ENCODE measurements around the gene THAP8.

THAP8 gene

DNA sequence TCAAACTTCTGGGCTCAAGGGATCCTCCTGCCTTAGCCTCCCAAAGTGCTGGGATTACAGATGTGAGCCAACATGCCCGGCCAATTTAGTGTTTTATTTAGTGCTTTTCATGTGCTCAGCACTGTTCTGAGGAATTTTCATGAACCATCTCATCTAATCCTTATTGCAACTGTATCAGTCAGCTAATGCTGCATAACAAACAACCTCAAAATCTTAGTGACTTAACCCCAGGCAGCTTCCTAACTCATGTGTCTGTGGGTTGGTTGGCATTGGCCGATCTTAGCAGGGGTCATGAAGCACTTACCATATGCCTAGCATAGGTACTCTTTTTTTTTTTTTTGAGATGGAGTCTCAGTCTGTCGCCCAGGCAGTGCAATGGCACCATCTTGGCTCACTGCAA is 65.3 kb downstream of the THAP8 start:
- H3K36me3 ChIP-seq (ENCODE audit: insufficient read depth, low read length): no peaks in the 10 kb centered on the region
- H3K4me3 ChIP-seq (ENCODE audit: low read length): no peak overlapping the region
- H3K9me3 ChIP-seq (replicated peaks; ENCODE audit: low read length): no peaks in the 10 kb centered on the region
- peaks cover 25% of the 10 kb centered on the region for H3K27me3 ChIP-seq (ENCODE audit: control insufficient read depth, insufficient read depth, low read length)
- H3K9ac ChIP-seq (ENCODE audit: low read depth, low read length): no peak overlapping the region
- H3K4me1 ChIP-seq (ENCODE audit: control insufficient read depth, insufficient read depth, low read length): no peaks in the 10 kb centered on the region
- H3K4me2 ChIP-seq (ENCODE audit: low read length): no peak overlapping the region

DNA sequence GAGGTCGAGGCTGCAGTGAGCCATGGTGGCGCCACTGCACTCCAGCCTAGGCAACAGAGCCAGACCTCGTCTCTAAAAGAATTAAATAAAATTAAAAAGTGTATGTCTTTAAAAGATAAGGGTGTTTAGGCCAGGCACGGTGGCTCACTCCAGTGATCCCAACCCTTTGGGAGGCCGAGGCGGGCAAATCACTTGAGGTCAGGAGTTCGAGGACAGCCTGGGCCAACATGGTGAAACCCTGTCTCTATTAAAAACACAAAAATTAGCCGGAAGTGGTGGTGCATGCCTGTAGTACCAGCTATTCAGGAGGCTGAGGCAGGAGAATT is 66.6 kb downstream of the THAP8 start:
- no peaks in the 10 kb centered on the region for H3K36me3 ChIP-seq (ENCODE audit: insufficient read depth, low read length)
- H3K4me3 ChIP-seq (ENCODE audit: low read length): no peak overlapping the region
- H3K9ac ChIP-seq (ENCODE audit: low read depth, low read length): no peak overlapping the region
- peaks cover 26% of the 10 kb centered on the region for H3K27me3 ChIP-seq (ENCODE audit: control insufficient read depth, insufficient read depth, low read length)
- H3K9me3 ChIP-seq (replicated peaks; ENCODE audit: low read length): no peaks in the 10 kb centered on the region
- no peaks in the 10 kb centered on the region for H3K4me1 ChIP-seq (ENCODE audit: control insufficient read depth, insufficient read depth, low read length)
- H3K4me2 ChIP-seq (ENCODE audit: low read length): no peak overlapping the region

DNA sequence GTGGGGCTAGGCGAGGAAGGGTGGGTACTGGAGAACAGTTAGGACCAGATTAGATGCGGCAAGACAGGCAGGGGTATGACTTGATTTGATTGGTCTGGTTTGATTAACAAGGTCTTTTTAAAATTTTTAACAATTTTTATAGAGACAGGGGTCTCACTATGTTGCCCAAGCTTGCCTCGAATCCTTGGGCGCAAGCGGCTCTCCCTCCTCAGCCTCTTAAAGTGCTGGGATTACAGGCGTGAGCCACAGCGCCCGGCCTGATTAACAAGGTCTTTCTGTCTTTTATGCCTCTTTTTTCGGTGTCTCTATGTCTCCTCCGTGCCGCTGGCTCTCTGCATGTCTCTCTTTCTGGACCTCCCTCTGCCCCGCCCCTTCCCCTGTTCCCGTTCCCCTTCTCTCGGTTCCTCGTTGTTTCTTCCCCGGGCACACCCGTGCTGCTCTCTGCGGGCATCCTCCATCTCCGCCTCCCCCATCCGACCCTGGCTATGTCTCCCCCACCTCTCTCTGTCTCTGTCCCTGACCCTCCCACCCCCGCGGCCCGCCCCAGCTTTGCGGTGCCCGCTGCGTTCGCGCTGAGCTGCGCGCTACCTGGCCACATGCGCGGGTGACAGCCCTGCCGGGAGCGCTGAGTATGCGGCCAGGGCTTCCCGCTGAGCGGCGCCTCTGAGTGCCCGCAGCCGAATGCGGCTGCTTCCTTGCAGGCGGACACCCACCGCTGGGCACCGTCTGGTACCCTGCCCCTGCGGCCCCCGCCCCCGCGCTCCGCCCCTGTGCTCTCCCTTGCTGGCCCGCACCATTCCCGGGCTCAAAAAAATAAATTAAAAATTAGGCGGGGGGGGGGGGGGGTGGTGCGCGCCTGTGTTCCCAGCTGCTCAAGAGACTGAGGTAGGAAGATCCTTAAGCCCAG is 67.2 kb downstream of the THAP8 start:
- peak overlapping the region; percentile 69 for H3K4me2 ChIP-seq (ENCODE audit: low read length)
- peaks cover 28% of the 10 kb centered on the region for H3K27me3 ChIP-seq (ENCODE audit: control insufficient read depth, insufficient read depth, low read length)
- H3K4me1 ChIP-seq (ENCODE audit: control insufficient read depth, insufficient read depth, low read length): no peaks in the 10 kb centered on the region
- H3K36me3 ChIP-seq (ENCODE audit: insufficient read depth, low read length): no peaks in the 10 kb centered on the region
- H3K9me3 ChIP-seq (replicated peaks; ENCODE audit: low read length): no peaks in the 10 kb centered on the region
- no peak overlapping the region for H3K9ac ChIP-seq (ENCODE audit: low read depth, low read length)
- H3K4me3 ChIP-seq (ENCODE audit: low read length): peak overlapping the region; percentile 27

DNA sequence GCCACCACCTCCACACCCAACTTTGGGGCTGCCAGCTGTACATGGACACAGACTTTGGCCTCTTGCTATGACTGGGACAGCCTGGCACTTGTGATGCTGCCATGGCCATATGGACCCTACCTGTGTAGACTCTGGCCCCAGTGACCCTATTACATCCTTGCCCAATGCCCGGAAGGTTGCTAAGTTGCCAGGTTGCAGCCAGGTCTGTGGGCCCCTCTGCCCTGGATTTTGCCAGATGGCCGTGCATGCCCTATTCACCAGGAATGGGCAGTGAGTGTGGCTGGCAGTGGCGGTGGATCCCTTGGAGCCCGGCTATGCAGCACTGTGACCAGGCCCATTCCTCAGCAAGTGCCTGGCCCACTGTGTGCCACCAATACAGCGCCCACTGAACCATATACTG is 68.0 kb downstream of the THAP8 start:
- H3K27me3 ChIP-seq (ENCODE audit: control insufficient read depth, insufficient read depth, low read length): peaks cover 32% of the 10 kb centered on the region
- H3K36me3 ChIP-seq (ENCODE audit: insufficient read depth, low read length): no peaks in the 10 kb centered on the region
- no peak overlapping the region for H3K4me3 ChIP-seq (ENCODE audit: low read length)
- H3K9me3 ChIP-seq (replicated peaks; ENCODE audit: low read length): no peaks in the 10 kb centered on the region
- H3K9ac ChIP-seq (ENCODE audit: low read depth, low read length): no peak overlapping the region
- no peaks in the 10 kb centered on the region for H3K4me1 ChIP-seq (ENCODE audit: control insufficient read depth, insufficient read depth, low read length)
- no peak overlapping the region for H3K4me2 ChIP-seq (ENCODE audit: low read length)
